ENCODE data around the gene ST8SIA4.
"Not testable (repeated sequence)": the region's sequence is repeated elsewhere in the genome, so short reads cannot be mapped to it uniquely, and the experiment has no call there.

The ST8SIA4 gene

DNA sequence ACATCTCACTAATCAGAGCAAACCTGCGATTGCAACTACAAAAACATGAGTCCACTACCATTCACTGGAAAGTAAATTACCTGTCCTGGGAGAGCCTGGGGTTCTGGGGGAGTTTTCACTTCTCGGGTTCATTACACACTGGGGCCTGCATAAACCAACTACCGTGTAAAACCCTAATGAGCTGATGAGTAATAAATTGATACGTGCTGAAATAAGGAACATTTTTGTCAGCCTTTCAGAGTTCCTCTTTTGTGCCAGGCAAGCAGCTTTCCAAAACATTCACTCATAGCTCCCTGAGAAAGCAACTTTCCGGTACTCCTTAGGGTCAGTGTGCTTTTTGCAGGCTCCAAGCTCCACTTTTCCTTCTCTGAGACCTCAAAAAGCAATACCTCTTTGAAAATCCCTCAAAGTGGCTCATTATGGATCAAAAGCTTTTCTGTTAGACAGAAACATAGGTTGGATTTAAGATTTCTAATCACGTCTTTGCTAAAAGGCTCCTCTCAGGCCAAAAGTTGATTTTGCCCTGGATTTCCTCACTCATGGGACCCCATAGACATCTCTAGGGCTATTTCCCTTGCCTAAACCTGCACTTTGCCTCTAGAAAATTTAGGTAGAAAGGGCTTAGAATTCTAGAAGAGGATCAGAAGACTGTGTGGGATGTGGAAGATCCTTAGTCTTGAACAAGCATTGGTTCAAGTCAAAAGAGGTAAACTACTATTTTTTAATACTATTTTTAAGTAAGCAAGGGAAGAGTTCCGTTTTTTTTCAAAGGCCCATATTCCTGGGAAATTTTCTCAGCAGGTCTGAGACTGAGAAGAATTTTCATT, 74.8 kb downstream of the ST8SIA4 start:
- peak; percentile 45 for DNase-seq (ENCODE audit: low read depth, low spot score)

DNA sequence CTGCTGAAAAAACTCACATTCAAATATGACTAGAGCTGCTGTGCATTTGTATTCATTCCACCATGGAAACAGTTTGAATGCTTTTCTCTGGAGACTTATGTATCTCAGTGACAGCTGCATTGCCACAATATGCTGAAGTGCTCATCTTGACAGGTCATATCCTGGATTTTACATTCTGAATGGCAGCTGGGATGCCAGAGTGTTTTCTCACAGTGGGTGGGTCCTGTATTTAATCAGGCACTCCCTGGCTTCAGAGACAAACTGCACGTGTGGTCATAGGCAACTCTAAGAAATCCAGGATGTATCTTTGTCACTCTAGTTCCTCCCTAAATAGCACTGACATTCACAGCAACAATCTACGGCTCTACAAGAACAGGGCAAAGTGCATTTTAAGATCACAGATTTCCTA, 75.6 kb downstream of the ST8SIA4 start:
- peak; percentile 7 for DNase-seq (ENCODE audit: low read depth, low spot score)

DNA sequence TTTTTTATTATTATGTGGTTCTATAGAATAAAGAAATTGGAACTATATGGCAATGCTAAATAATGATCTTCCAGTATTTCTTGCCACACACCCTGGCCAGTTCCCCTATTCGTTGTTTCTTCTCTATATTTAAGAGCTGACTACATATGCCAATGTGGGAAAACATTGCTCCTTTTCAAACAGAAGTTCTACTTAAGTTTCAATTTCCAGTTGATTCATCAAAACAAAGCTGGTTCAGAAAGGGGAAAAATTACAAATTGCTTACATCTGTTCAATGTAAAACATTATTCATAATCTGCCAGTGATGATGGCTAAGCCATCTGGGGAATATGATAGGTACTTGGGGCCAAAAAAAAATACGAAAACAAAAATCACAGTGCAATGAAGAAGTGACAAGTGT, 76.9 kb downstream of the ST8SIA4 start:
- DNase-seq (ENCODE audit: low read depth, low spot score), result no peak

DNA sequence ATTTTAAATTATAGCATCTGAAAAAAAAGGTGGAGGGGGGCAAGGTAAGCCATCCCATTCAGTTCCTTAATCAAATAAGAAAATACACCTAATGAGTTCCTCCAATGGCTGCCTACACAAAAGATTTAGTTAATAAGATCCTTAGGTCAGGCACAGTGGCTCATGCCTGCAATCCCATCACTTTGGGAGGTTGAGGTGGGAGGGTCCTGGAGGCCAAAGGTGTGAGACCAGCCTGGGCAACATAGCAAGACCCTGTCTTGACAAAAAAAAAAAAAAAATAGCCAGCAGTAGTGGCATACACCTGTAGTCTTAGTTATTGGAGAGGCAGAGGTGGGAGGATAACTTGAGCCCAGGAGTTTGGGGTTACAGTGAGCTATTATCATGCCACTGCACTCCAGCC, 78.4 kb downstream of the ST8SIA4 start:
- DNase-seq (ENCODE audit: low read depth, low spot score), result no peak

DNA sequence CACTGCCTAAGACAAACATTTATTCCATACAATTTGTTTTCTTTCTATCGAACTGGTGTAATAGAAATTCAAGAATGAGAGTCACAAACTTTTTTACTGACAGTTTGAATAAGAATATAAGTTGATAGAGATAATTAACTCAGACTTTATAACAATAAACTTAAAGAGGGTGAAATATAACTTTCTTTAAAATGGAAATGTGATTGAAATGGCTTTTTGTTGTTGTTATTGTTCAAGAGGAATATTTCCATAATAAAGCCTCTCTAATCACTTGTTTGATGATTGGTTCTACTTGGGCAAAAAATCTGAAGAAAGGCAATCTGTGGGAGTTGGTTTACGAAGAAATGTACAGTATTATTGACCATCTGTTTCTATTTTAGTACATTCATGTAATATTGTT, 79.3 kb downstream of the ST8SIA4 start:
- DNase-seq (ENCODE audit: low read depth, low spot score), result no peak

DNA sequence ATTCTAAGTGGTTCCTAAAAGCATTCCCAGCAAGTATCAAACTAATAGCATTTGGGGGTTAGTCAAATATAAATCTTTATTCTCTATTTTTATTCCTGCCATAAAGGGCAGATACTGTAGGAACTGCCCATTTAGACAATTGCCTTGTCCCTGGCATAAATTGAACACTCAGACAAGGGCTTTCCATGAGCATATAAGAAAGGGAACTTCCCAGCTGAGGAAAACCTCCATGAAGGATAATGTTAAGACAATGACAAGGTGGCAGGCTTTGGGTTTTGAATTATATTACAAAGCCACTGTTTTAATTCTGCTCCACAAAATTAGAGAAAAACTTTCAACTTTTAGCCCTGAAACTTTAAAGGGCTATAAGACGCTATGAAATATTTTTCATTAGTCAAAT, 81.3 kb downstream of the ST8SIA4 start:
- no peak for DNase-seq (ENCODE audit: low read depth, low spot score)

DNA sequence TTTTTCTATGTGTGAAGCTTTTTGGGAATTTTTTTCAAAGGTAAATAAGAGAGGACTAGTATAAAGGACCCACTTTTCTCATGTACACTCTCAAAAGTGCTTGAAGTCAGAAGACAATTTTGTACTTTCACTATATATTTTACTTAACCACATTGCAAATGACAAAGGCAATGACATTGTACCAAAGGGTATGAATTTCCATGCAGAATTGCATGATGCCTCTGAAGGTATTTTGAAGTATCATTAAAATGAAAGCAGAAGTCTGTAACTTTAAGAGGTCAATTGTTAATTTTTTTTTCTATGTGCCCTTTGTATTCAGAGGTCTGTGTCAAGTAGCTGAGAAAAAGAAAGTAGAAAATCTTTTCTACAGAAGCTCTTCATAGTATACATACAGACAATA, 84.7 kb downstream of the ST8SIA4 start:
- DNase-seq (ENCODE audit: low read depth, low spot score), result no peak

DNA sequence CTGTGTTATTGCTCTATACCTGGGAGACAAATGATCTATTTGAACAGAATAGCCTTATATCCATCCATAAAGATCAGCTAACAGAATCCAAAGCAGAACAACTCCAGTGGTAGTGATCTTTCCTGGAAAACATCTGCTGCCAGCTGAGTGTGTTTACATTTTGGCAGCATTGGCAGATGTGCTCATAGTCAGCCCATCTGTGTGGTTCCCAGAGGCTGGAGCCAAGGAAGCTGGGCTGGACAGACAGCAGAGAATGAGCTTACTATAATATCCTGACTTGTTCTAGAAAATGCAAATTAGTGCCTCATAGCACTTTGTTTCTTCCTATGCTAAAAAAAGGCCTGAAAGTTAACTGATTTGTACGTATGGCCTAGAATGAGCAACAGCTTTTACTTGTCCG, 99.7 kb downstream of the ST8SIA4 start:
- DNase-seq (ENCODE audit: low read depth, low spot score), result peak; percentile 3

DNA sequence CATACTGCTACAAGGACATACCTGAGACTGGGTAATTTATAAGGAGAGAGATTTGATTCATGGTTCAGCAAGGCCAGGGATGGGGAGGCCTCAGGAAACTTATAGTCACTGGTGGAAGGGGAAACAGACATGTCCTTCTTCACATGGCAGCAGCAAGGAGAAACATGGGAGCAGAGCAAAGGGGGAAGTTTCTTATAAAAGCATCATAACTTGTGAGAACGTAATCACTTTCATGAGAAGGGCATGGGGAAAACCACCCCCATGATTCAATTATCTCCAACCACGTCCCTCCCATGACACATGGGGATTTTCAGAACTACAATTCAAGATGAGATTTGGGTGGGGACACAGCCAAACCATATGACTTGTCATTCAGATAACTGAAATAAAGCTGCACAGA, 100.9 kb downstream of the ST8SIA4 start:
- DNase-seq (ENCODE audit: low read depth, low spot score), result no peak

DNA sequence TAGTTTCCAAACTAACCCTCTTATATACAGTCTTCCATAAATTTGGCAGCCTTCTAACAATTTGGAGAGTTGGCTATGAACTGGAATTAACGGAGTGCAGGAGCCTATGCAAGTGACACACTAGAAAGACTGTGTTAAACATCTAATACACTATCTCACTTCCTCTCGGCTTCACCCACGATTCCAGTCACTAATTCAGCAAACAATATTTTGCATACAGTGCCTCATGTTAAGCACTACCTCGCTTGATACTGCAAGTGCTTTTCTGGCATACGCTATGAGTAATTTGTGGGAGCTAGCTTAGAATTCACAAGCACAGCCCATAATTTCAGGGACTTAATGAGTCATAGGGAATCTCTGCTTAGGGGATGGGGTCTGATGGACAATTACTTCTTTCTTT, 102.5 kb downstream of the ST8SIA4 start:
- DNase-seq (ENCODE audit: low read depth, low spot score), result peak; percentile 2

DNA sequence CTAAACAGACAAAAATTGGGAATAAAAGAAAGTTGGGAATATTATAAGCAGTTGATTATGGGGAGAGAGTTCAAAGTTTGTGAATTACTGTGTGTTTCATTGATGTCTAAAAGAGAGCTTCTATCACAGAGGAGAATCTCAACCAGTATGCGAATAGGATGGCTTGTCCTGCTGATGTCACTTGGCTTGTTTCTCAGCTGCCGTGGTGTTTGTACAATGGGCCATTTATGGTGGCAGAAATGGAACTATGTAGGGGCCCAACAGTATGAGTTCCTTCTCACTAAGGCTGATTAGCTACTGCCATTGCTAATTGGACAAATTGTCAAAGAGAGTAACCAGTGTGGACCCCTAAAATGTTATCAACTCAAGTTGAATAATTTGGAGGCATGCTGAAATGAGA, 103.9 kb downstream of the ST8SIA4 start:
- DNase-seq (ENCODE audit: low read depth, low spot score), result no peak

DNA sequence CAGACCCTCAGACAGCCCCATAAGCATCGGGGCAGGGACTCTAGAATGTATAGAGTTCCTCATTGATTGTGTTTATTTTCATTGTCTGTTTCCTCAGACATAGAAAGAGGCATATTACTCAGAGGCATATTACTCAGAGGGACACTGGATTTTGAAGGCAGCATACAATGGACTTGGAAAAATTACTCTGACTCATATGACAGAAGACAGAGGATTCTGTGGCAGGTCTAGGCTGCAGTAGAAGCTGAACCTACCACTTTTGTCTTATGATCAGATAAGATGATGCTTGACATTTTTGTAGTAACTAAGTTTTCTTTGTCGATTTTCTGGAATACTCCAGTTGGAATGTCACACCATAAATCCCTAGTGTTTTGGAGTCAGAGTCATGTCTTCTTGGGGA, 105.2 kb downstream of the ST8SIA4 start:
- DNase-seq (ENCODE audit: low read depth, low spot score), result peak; percentile 42

DNA sequence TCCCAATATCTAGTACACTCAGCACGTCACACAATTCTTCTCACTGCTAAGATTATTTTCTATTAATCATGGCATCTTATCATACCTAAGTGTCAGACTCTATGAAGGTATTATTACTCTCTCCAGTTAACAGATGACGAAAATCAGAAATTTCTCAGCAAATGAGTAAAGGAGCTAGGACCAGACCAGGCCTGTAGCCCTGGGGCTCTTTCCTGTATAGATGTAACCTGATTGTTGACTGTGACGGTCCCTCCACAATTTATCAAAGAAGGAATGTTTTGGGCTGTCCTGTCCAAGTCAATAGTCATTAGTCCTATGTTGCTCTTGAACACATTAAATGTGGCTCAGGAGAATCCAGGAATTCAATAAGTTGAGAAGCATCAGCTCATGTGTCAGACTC, 106.2 kb downstream of the ST8SIA4 start:
- no peak for DNase-seq (ENCODE audit: low read depth, low spot score)

DNA sequence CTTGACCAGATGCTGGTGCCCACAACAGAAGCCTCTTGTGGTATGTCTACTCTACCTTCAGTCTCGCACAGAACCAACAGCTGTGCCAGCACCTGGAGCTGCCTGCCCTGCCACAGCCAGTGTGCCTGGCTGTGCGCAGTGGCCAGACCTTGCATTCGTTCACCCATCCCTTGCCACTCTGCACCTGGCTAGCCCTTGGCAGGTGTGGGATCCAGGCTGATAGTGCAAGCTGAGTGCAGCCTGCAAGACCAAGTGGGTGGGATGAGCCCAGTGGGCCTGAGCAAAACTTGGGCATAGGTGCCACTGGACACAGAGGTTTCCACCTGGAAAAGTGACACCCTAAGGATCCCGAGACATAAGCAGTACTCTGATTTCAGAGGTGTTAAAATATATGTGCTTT, 108.2 kb downstream of the ST8SIA4 start:
- no peak for DNase-seq (ENCODE audit: low read depth, low spot score)

DNA sequence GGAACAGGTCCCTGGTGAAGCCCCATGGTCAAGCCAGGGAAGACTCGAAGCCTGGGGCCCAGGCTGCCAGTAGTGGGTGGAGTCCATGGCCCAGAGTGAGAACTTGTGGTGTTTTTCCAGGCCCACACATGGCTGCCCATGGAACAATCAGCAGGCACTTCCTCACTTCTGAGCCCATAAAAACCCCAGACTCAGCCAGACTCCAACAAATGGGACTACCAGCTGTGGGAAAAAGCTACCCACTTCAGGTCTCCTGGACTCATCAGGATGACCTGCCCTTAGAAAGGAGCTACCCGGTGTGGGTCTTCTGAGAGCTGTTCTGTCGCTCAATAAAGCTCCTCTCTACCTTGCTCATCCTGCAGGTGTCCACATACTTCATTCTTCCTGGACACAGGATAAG, 108.9 kb downstream of the ST8SIA4 start:
- peak; percentile 5 for DNase-seq (ENCODE audit: low read depth, low spot score)

DNA sequence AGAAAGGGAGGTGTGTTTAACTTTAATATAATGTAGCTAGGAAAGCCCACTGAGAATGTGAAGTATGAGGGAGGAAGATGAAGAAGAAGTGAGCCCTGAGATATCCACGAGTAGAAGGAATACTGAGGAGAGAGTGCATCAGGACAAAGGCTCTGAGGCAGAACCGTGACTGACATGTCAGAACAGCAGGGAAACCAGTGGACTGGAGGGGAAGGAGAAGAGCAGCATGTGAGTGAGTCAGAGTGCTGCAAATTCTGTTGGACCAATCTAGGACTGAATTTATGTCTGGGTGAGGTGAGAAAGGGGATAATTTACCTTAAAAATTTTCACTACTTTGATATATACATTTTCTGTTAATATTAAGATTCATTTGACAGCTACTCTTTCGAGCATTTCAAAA, 110.3 kb downstream of the ST8SIA4 start:
- DNase-seq (ENCODE audit: low read depth, low spot score), result no peak

DNA sequence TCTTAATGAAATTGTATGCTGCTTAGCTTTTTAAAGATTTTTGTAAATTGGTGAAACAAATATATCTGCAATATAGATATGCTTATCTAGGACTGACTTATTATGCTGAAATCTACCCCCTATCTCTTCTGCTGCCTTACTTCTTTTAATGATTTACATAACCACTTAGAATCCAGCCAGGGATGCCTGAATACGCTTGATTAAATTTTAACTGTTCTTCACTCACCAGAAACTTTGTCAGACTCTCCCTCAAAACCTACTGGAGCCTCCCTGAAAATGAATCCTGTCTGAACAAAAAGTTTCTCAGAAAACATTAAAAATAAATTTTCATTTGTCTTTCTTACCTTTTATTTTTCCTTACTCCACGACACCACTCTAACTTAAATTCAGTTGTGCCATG, 111.7 kb downstream of the ST8SIA4 start:
- peak; percentile 10 for DNase-seq (ENCODE audit: low read depth, low spot score)

DNA sequence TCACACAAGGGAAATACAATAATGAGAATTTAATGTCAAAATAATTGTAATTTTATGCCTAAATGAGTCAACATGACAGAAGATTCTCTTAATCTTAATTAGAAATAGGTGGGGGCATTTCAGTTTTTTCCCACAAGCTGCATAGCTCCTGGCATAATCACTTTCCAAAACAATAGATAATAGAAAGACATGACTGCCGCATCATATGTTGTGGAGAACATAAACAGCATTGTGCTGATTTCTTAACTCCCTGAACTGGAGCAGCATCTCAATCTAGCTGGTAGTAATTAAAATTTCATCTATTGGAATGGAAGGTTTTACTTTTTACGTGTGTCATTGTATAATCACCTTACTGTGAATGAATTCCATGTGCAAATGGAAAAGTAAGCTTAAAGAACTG, 112.1 kb downstream of the ST8SIA4 start:
- DNase-seq (ENCODE audit: low read depth, low spot score), result no peak

DNA sequence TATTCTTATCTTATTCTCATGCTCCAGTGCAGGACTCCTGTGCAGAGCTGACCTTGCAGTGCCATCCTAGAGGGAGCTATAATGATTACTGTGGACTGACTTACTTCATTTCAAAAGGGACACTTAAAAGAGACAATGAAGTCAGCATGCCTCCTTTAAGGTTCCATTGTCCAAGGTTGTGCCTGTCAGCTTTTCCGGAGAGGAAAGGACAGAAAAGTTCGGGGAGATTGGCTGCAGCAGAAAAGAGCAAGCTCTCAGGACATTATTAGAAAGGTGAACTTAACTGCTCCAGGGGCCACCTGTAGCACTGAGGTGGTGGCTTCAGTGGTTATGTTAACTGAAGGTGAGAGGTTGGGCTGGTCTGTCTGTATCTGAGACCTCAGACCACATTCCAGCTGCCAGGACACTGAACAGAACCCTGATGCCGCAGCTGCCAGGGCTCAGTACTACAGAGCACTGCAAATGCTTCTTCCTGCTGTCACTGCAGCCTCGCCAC, 112.9 kb downstream of the ST8SIA4 start:
- DNase-seq (ENCODE audit: low read depth, low spot score), result peak; percentile 1

DNA sequence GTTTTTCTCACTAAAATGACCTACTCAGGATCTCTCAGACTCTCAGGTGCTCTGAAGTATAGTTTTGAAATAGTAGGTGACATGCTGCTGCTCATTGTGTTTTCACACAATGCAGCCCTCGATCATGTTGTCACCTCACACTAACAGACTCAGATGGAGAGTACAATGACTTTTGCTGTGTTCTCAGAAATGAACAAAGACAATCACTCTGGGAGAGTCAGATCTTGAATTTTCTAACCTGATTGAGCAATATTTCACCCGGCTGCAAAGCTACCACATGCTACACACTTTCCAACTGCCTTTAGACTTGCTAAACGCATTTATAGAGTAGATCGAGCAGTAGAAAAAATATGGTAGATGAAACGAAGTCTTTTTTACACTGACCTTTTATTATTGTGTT, 113.4 kb downstream of the ST8SIA4 start:
- no peak for DNase-seq (ENCODE audit: low read depth, low spot score)

DNA sequence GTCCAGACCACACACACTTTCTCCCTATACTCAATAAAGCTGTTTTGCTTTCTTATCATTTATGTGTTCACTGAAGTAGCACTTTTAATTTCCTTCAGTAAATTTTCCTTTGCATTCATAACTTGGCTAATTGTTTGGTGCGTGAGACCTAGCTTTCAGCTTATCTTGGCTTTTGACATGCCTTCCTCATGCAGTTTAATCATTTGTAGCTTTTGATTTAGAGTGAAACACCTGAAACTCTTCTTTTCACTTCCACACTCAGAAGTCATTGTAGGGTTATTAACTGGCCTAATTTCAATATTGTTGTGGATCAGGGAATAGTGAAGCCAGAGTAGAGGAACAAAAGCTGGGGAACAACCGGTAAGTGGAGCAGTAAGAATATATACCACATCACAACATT, 114.7 kb downstream of the ST8SIA4 start:
- DNase-seq (ENCODE audit: low read depth, low spot score), result peak; percentile 44

DNA sequence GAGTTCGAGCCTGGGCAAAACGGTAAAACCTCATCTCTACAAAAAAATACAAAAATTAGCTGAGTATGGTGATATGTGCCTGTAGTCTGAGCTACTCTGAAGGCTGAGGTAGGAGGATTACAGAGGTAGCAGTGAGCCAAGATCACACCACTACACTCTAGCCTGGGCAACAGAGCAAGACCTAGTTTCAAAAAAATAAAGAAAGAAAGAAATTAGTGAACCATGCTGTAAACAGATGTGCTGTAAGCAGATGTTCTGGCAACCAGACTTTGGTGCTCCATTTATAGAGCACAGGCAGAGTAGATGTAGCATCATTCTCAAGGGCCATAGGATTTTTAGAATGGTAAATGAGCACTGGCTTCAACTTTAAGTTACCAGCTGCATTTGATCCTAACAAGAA, 115.4 kb downstream of the ST8SIA4 start:
- DNase-seq (ENCODE audit: low read depth, low spot score), result no peak

DNA sequence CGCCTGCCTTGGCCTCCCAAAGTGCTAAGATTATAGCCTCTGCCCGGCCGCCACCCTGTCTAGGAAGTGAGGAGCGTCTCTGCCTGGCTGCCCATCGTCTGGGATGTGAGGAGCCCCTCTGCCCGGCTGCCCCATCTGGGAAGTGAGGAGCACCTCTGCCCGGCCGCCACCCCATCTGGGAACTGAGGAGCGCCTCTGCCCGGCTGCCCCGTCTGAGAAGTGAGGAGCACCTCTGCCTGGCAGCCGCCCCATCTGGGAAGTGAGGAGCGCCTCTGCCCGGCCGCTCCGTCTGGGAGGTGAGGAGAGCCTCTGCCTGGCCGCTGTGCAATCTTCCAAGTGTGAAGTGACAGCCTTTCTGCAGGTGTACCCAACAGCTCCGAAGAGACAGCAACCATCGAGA, 117.5 kb downstream of the ST8SIA4 start:
- not testable (repeated sequence) for DNase-seq (ENCODE audit: low read depth, low spot score)

DNA sequence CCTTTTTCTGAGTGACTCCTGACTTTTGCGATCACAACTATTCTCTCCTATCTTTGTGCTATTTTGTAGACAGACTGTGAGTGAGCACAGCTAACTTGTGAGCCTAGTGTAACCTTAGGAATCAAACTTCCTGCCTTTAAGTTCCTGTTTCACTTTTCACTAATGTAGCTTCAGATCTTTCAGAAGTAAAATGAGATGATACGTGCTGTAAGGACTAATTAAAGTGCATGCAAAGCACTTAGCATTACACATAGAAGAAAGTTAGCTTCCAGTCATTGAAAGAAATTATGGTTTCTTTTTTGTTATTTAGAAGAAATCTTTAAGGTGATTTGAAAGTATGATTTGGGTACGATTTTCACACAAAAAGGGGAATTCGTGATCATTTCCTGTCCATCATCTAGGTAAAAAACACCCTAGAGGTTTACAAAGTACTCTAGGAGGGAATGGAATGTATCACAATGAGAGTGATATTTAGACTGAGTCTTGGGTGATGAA, 122.7 kb downstream of the ST8SIA4 start:
- DNase-seq (ENCODE audit: low read depth, low spot score), result no peak
